ENCODE results near the gene TMEM108.

The TMEM108 gene

GRCh38 chr3:133377396-133377795 lies 339.2 kb downstream of the TMEM108 start:
- in situ Hi-C loops (cut with HindIII; ENCODE audit: low sequenced_read_pairs), result no loop called here

- in situ Hi-C loops (cut with HindIII; ENCODE audit: low sequenced_read_pairs), result no loop called here
Observed at GRCh38 chr3:133379926-133380325, 341.7 kb downstream of the TMEM108 start.

- in situ Hi-C loops (cut with HindIII; ENCODE audit: low sequenced_read_pairs), result no loop called here
Observed at GRCh38 chr3:133380481-133381225, 342.5 kb downstream of the TMEM108 start.

GRCh38 chr3:133381346-133382109 lies 343.3 kb downstream of the TMEM108 start:
- in situ Hi-C loops (cut with HindIII; ENCODE audit: low sequenced_read_pairs), result no loop called here

- in situ Hi-C loops (cut with HindIII; ENCODE audit: low sequenced_read_pairs), result no loop called here
Observed at GRCh38 chr3:133383175-133383574, 345.0 kb downstream of the TMEM108 start.

GRCh38 chr3:133383741-133384140 lies 345.6 kb downstream of the TMEM108 start:
- in situ Hi-C loops (cut with HindIII; ENCODE audit: low sequenced_read_pairs), result no loop called here

- in situ Hi-C loops (cut with HindIII; ENCODE audit: low sequenced_read_pairs), result no loop called here
Observed at GRCh38 chr3:133384331-133385027, 346.3 kb downstream of the TMEM108 start.

GRCh38 chr3:133386876-133387275 lies 348.7 kb downstream of the TMEM108 start:
- in situ Hi-C loops (cut with HindIII; ENCODE audit: low sequenced_read_pairs), result no loop called here

GRCh38 chr3:133387341-133387740 lies 349.1 kb downstream of the TMEM108 start:
- in situ Hi-C loops (cut with HindIII; ENCODE audit: low sequenced_read_pairs), result no loop called here

- in situ Hi-C loops (cut with HindIII; ENCODE audit: low sequenced_read_pairs), result no loop called here
Observed at GRCh38 chr3:133388696-133389395, 350.7 kb downstream of the TMEM108 start.

- in situ Hi-C loops (cut with HindIII; ENCODE audit: low sequenced_read_pairs), result no loop called here
Observed at GRCh38 chr3:133390715-133391114, 352.5 kb downstream of the TMEM108 start.

GRCh38 chr3:133393204-133393603 lies 355.0 kb downstream of the TMEM108 start:
- in situ Hi-C loops (cut with HindIII; ENCODE audit: low sequenced_read_pairs), result no loop called here

GRCh38 chr3:133393691-133394474 lies 355.7 kb downstream of the TMEM108 start:
- in situ Hi-C loops (cut with HindIII; ENCODE audit: low sequenced_read_pairs), result no loop called here

GRCh38 chr3:133394561-133395311 lies 356.5 kb downstream of the TMEM108 start:
- in situ Hi-C loops (cut with HindIII; ENCODE audit: low sequenced_read_pairs), result no loop called here

- in situ Hi-C loops (cut with HindIII; ENCODE audit: low sequenced_read_pairs), result no loop called here
Observed at GRCh38 chr3:133396906-133397305, 358.7 kb downstream of the TMEM108 start.

- in situ Hi-C loops (cut with HindIII; ENCODE audit: low sequenced_read_pairs), result no loop called here
Observed at GRCh38 chr3:133400006-133400515, 361.9 kb downstream of the TMEM108 start, which contains the start of gene BFSP2. Gene BFSP2, plus strand, starts transcription at chr3:133400056. Its CDS starts 28 bp downstream, at chr3:133400084.

- in situ Hi-C loops (cut with HindIII; ENCODE audit: low sequenced_read_pairs), result no loop called here
Observed at GRCh38 chr3:133401374-133402135, 363.4 kb downstream of the TMEM108 start.

GRCh38 chr3:133404920-133405319 lies 366.7 kb downstream of the TMEM108 start:
- in situ Hi-C loops (cut with HindIII; ENCODE audit: low sequenced_read_pairs), result no loop called here

Measured in DLD1 (cell line).